ENCODE results near the gene CTCFL. TPM values are rescaled to one million over a fixed set of nuclear protein-coding genes. Genes with fewer than 3 reads are reported as not detected.

The CTCFL gene
- total and polyA plus RNA-seq, 2 of the 8 experiments (the other 6 are each of a cell fraction or from before 2014, with no cell fraction given): 0.30 to 0.80 TPM

DNA sequence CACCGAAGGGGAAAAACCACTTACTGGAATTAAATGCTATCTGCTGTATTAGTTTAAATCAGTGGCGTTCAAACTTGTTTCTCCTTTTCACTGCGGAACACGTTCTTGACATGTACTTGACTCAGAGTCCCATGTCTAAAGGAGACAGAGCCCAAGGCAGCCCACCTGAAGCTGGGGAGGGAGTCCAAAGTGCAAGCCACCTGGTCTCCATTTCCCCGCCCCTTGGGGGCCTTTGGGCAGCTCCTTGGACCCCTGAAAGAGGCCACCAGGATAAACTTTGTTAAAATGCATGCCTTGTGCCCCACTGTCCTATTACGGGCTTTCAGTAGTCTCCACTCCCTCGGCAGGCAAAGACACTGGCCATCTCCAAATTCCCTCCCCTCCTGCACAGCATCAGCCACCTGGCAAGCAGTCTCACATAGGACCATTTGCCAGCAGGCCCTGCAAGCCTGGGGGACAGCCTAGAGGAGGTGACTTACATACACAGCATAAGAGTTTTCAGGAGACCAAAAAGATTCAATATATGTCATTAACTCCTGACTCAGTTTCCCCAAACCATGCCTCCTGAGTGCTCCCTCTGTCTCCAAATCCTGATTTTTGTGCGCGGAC is 42.6 kb upstream of the CTCFL start (continued):
- no peak for TF ChIP-seq CHD7 (IDR thresholded peaks at IDR 0.05; ENCODE audit: insufficient replicate concordance, low read length)
- TF ChIP-seq EGR1 (IDR thresholded peaks at IDR 0.05; ENCODE audit: borderline replicate concordance, low read depth, low read length): no peak
- TF ChIP-seq, protein P1, sequence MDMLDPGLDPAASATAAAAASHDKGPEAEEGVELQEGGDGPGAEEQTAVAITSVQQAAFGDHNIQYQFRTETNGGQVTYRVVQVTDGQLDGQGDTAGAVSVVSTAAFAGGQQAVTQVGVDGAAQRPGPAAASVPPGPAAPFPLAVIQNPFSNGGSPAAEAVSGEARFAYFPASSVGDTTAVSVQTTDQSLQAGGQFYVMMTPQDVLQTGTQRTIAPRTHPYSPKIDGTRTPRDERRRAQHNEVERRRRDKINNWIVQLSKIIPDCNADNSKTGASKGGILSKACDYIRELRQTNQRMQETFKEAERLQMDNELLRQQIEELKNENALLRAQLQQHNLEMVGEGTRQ (IDR thresholded peaks at IDR 0.05; ENCODE audit: low read length): no peak
- TF ChIP-seq, protein P2, sequence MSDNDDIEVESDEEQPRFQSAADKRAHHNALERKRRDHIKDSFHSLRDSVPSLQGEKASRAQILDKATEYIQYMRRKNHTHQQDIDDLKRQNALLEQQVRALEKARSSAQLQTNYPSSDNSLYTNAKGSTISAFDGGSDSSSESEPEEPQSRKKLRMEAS (IDR thresholded peaks at IDR 0.05): no peak
- no peak for TF ChIP-seq POU5F1 (IDR thresholded peaks at IDR 0.05; ENCODE audit: low read depth, low read length)
- no peak for TF ChIP-seq FOSL1 (IDR thresholded peaks at IDR 0.05; ENCODE audit: insufficient read depth, low read depth, low read length)

Measured in H1 (cell line).